Activated naive CD8-positive, alpha-beta T cell treated with anti-CD3 and anti-CD28 coated beads, Interleukin-2, amount 50 U/mL, for 24 hours (primary cell): Measurements from ENCODE around the gene IRF2BP2.

Experiments used
- ATAC-seq: fragments of 150-1000 bp; cut with Tn5 transposase; one replicate; pipeline ENCODE4 v1.10.0; 2021
- DNase-seq: peaks from one replicate; pipeline ENCODE4 v3.0.0; 2021
- H3K27ac Mint-ChIP-seq: one replicate; pipeline ENCODE4 v1.8.0; 2021; ENCODE audit warnings: mild to moderate bottlenecking, mixed read lengths
- H3K27me3 Mint-ChIP-seq: one replicate; pipeline ENCODE4 v1.8.0; 2021; ENCODE audit warnings: mixed read lengths
- H3K36me3 Mint-ChIP-seq: one replicate; pipeline ENCODE4 v1.8.0; 2021; ENCODE audit warnings: low read depth, mixed read lengths
- H3K4me1 Mint-ChIP-seq: one replicate; pipeline ENCODE4 v1.8.0; 2021; ENCODE audit warnings: mixed read lengths
- H3K4me3 Mint-ChIP-seq: one replicate; pipeline ENCODE4 v1.8.0; 2021; ENCODE audit warnings: mild to moderate bottlenecking, moderate library complexity, mixed read lengths
- H3K9me3 Mint-ChIP-seq: one replicate; pipeline ENCODE4 v1.8.0; 2021; ENCODE audit warnings: mixed read lengths

Gene IRF2BP2

GRCh38 chr1:234559152-234559901, 50.7 kb downstream of the IRF2BP2 start:
- Mint-ChIP-seq H3K4me3 (no peak overlapping the region), H3K27me3 (no peaks in the 10 kb centered on the region), H3K27ac (no peak overlapping the region), H3K9me3 (no peaks in the 10 kb centered on the region), H3K36me3 (no peaks in the 10 kb centered on the region), H3K4me1 (no peaks in the 10 kb centered on the region)
- DNase-seq (no peak), ATAC-seq (no peak)

GRCh38 chr1:234558330-234558836, 51.6 kb downstream of the IRF2BP2 start:
- Mint-ChIP-seq H3K4me3 (no peak overlapping the region), H3K9me3 (no peaks in the 10 kb centered on the region), H3K36me3 (no peaks in the 10 kb centered on the region), H3K4me1 (no peaks in the 10 kb centered on the region), H3K27me3 (no peaks in the 10 kb centered on the region), H3K27ac (no peak overlapping the region)
- ATAC-seq (no peak), DNase-seq (no peak)

- no peaks in the 10 kb centered on the region for H3K4me1 Mint-ChIP-seq
- no peak overlapping the region for H3K4me3 Mint-ChIP-seq
- H3K27ac Mint-ChIP-seq, result no peak overlapping the region
- H3K9me3 Mint-ChIP-seq, result no peaks in the 10 kb centered on the region
- no peaks in the 10 kb centered on the region for H3K27me3 Mint-ChIP-seq
- ATAC-seq (no peak), DNase-seq (no peak)
- H3K36me3 Mint-ChIP-seq, result no peaks in the 10 kb centered on the region
Measured at GRCh38 chr1:234556245-234556943, 53.6 kb downstream of the IRF2BP2 start.

DNA sequence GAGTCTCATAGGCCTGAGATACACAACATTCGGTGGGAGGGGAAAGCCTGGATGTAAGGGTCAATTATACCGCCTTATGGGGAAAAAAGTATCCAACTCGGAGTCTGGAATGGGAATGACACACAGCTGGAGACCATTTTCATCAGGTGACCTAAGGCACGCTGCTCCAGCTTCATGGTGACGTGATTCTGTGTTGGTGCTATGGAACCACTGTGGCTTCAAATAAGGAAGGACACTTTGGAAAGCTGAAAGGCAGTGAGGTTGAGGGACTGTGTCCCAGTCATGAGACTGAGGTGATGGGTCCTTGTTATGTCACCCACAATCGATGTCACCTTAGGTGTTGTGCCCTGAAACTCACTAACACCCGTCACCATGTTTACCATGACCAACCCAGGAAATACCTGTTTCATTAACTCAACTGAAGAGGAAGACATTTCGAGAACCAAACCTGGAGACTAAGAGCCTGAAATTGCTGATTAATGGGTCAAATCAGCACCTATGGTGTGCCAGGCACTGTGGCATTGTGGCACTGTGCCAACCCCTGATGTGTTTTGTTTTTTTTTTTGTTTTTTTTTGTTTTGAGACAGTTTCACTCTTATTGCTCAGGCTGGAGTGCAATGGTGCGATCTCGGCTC, 54.5 kb downstream of the IRF2BP2 start:
- Mint-ChIP-seq H3K4me1 (no peaks in the 10 kb centered on the region), H3K27ac (no peak overlapping the region), H3K36me3 (no peaks in the 10 kb centered on the region), H3K9me3 (no peaks in the 10 kb centered on the region), H3K27me3 (no peaks in the 10 kb centered on the region), H3K4me3 (no peak overlapping the region)
- ATAC-seq (no peak), DNase-seq (no peak)

- Mint-ChIP-seq H3K27me3 (no peaks in the 10 kb centered on the region), H3K4me3 (no peak overlapping the region), H3K27ac (no peak overlapping the region), H3K9me3 (no peaks in the 10 kb centered on the region), H3K4me1 (no peaks in the 10 kb centered on the region), H3K36me3 (no peaks in the 10 kb centered on the region)
- no peak for ATAC-seq
- DNase-seq, result no peak
Measured at GRCh38 chr1:234554698-234555311, 55.2 kb downstream of the IRF2BP2 start.
